ENCODE measurements around the gene EML6.

EML6 gene

GRCh38 chr2:54723131-54723995, at the start of gene EML6:
Gene EML6, plus strand, starts transcription at chr2:54723662. Its CDS starts 1,400 bp downstream, at chr2:54725062.
- Mint-ChIP-seq H3K4me1 (peaks cover 8 to 19% of the 10 kb centered on the region in 2 donors), H3K9me3 (no peaks in the 10 kb centered on the region), H3K27ac (peak within 1 kb of the TSS; percentile 79), H3K27me3 (peaks cover 23 to 37% of the 10 kb centered on the region in 2 donors), H3K36me3 (no peaks in the 10 kb centered on the region), H3K4me3 (peak within 1 kb of the TSS; percentile 91 to 92)
- ATAC-seq (replicated peaks) (peak; percentile 97 to 98), DNase-seq (peak; percentile 98)

DNA sequence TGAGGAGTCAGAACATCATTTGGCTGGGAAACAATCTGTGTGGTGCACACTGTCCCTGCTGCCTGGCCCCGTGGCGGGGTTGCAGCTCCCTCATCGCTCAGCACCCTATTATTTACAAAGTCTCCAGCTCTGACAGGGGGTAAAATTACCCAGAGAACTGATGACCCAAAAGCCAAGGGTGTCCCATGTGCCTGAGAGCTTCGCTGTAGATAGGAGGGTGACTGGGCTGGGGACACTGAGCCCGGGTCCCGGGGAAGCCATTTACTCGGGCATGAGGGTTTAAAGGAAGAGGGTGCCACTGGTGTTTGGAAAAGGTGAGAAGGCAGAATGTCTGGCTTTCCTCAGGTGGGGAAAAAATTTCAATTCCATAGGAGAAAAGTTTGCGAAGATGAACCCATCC, 48.2 kb upstream of the EML6 start:
- ATAC-seq (replicated peaks) (no peak), DNase-seq (no peak)
- peaks cover 0 to 6% of the 10 kb centered on the region in 2 donors for H3K27me3 Mint-ChIP-seq
- peak overlapping the region; percentile 43 for H3K27ac Mint-ChIP-seq
- H3K4me1 Mint-ChIP-seq, result peaks cover 43 to 55% of the 10 kb centered on the region in 2 donors
- H3K4me3 Mint-ChIP-seq, result no peak overlapping the region
- H3K36me3 Mint-ChIP-seq, result peaks cover 9 to 18% of the 10 kb centered on the region in 2 donors
- H3K9me3 Mint-ChIP-seq, result no peaks in the 10 kb centered on the region

DNA sequence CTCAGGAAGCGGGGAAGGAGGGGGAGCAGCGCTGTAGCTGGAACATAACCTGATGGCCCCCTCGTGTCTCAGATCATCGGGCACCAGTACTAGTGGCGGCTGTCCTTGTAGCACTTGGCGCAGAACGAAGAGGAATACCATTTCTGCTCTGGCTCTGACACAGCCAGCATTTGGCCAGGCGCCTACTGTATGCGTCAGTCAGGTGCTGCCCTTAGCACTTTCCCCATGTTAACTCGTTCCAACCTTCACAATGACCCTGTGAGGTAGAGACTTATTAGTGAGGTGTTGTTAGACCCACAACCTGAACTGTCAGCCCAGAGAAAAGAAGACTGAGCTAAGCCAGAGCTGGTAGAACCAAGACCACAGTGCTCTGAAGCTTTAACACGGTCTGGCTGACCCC, 47.7 kb upstream of the EML6 start:
- Mint-ChIP-seq H3K9me3 (no peaks in the 10 kb centered on the region), H3K27me3 (peaks cover 0 to 6% of the 10 kb centered on the region in 2 donors), H3K36me3 (peaks cover 5 to 15% of the 10 kb centered on the region in 2 donors), H3K27ac (peak overlapping the region; percentile 43), H3K4me1 (peaks cover 44 to 59% of the 10 kb centered on the region in 2 donors), H3K4me3 (no peak overlapping the region)
- ATAC-seq (replicated peaks), result no peak
- no peak for DNase-seq

- ATAC-seq (replicated peaks) (no peak), DNase-seq (no peak)
- Mint-ChIP-seq H3K4me3 (no peak overlapping the region), H3K36me3 (peaks cover 1 to 13% of the 10 kb centered on the region in 2 donors), H3K4me1 (peaks cover 50 to 68% of the 10 kb centered on the region in 2 donors), H3K27ac (peak overlapping the region; percentile 75), H3K9me3 (peaks cover 4 to 5% of the 10 kb centered on the region in 2 donors), H3K27me3 (peaks cover 0 to 6% of the 10 kb centered on the region in 2 donors)
These were observed 46.8 kb upstream of the EML6 start for GRCh38 chr2:54676656-54677055.

DNA sequence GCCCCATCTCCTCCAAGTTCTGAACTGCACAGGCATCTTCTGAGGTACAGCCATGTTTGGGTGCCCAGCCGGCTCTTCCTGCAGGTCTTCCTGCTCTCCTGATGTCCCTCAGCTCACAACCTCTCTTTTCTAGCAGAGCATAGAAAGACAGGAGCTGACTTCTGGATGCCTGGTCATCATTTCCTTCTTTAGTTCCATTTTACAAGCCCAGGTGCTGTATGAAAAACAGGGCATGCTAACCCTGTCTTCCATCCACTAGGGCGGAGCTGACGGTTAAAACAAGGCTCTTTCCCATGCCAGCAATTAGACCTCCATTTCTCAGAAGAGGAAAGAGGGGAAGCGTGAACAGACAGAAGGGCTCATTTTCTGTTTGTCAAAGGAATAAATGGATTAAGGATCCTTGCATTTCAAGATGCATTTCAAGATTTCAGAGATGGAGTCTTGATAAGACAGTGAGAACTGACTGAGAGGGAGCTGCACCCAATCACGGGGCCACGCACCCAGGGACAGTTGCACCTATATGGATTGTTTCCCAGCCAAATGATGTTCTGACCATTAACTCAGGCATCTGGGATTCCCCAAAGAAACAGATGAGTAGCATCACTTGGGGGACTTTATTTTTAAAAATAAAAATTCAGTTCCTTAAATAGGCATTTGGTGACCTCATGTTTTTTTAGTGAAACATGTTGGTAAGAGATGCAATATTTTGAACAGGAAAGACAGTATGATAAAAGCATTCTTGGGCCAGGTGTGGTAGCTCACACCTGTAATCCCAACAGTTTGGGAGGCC, 45.8 kb upstream of the EML6 start:
- H3K4me1 Mint-ChIP-seq, result peaks cover 47 to 59% of the 10 kb centered on the region in 2 donors
- peaks cover 1 to 15% of the 10 kb centered on the region in 2 donors for H3K36me3 Mint-ChIP-seq
- no peak for DNase-seq
- peak overlapping the region; percentile 49 for H3K27ac Mint-ChIP-seq
- H3K9me3 Mint-ChIP-seq, result peaks cover 5 to 7% of the 10 kb centered on the region in 2 donors
- peaks cover 0 to 6% of the 10 kb centered on the region in 2 donors for H3K27me3 Mint-ChIP-seq
- H3K4me3 Mint-ChIP-seq, result no peak overlapping the region
- peak in 1 of 2 donors; percentile 11 for ATAC-seq (replicated peaks)

DNA sequence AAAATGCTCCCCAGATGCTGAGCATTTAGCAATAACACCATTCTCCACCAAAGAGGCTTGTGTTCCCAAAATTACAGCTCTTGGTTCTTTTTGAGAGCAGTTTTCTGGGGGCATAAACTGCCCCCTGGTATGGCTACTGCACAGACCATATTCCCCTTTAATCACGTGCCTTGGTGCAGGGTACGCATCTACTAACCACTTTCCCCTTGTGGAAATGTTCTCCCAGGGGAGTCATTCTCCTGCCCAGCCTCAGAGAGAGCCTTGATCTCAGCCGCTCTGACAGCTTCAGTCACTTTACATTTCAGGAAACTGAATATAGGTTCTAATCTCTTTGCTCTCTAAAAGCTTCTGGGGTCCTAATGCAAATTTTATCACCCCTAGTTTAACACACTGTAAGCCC, 44.7 kb upstream of the EML6 start:
- H3K27ac Mint-ChIP-seq, result peak overlapping the region; percentile 80
- peaks cover 5 to 7% of the 10 kb centered on the region in 2 donors for H3K9me3 Mint-ChIP-seq
- peaks cover 37 to 48% of the 10 kb centered on the region in 2 donors for H3K4me1 Mint-ChIP-seq
- H3K4me3 Mint-ChIP-seq, result peak overlapping the region; percentile 29 to 53
- H3K36me3 Mint-ChIP-seq, result peaks cover 1 to 11% of the 10 kb centered on the region in 2 donors
- H3K27me3 Mint-ChIP-seq, result peaks cover 0 to 6% of the 10 kb centered on the region in 2 donors
- ATAC-seq (replicated peaks) (peak; percentile 14 to 24), DNase-seq (no peak)

DNA sequence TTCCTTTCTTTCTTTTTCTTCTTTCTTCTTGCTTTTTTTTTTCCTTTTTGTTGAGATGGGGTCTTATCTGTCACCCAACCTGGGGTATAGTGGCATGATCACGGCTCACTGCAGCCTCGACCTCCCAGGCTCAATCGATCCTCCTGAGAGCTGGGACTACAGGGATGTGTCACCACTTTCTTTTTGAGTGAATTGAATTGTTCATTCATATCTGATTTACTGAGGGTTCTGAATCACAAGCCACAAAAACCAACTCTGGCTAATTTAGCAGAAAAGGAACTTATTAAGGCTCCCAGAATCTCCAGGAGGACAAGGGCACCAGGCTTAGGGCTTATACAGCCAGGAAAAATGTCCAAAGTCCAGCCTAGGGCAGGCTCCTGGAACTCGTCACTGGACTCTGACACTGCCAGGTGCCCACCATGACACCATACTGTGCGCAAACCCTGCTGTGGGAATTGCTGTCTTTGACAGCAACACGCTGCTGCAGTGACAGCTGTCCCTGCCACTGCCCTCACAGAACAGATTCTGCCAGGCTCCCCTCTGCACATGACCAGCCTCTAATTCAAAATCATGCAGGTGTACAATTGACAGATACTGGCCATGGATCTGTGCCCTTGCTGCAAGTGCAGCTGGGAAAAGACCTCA, 42.9 kb upstream of the EML6 start:
- Mint-ChIP-seq H3K27ac (peak overlapping the region; percentile 93), H3K4me1 (peaks cover 33 to 37% of the 10 kb centered on the region in 2 donors), H3K36me3 (peaks cover 1 to 8% of the 10 kb centered on the region in 2 donors), H3K4me3 (peak overlapping the region; percentile 70 to 79), H3K27me3 (peaks cover 3 to 10% of the 10 kb centered on the region in 2 donors), H3K9me3 (peaks cover 5 to 7% of the 10 kb centered on the region in 2 donors)
- ATAC-seq (replicated peaks) (peak; percentile 88 to 89), DNase-seq (peak; percentile 58)

DNA sequence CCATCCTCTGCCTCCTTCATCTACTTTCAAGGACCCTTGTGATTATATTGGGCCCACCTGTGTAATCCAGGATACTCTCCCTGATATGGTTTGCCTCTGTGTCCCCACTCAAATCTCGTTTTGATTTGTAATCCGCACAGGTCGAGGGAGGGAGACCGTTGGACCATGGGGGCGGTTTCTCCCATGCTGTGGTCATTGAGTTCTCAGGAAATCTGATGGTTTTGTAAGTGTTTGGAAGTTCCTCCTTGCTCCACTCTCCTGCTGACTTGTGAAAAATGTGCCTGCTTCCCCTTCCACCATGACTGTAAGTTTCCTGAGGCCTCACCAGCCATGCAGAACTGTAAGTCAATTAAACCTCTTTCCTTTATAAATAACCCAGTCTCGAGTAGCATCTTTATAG, 42.0 kb upstream of the EML6 start:
- ATAC-seq (replicated peaks), result no peak
- peaks cover 33 to 37% of the 10 kb centered on the region in 2 donors for H3K4me1 Mint-ChIP-seq
- H3K9me3 Mint-ChIP-seq, result peaks cover 5 to 7% of the 10 kb centered on the region in 2 donors
- no peak for DNase-seq
- H3K27ac Mint-ChIP-seq, result peak overlapping the region; percentile 74
- H3K36me3 Mint-ChIP-seq, result peaks cover 1 to 8% of the 10 kb centered on the region in 2 donors
- H3K27me3 Mint-ChIP-seq, result peaks cover 5 to 12% of the 10 kb centered on the region in 2 donors
- H3K4me3 Mint-ChIP-seq, result peak overlapping the region in 1 of 2 donors; percentile 10

- H3K27ac Mint-ChIP-seq, result no peak overlapping the region
- H3K27me3 Mint-ChIP-seq, result peaks cover 7 to 9% of the 10 kb centered on the region in 2 donors
- H3K36me3 Mint-ChIP-seq, result peaks cover 1 to 8% of the 10 kb centered on the region in 2 donors
- peaks cover 21 to 29% of the 10 kb centered on the region in 2 donors for H3K4me1 Mint-ChIP-seq
- ATAC-seq (replicated peaks), result no peak
- H3K9me3 Mint-ChIP-seq, result peaks cover 5 to 7% of the 10 kb centered on the region in 2 donors
- no peak overlapping the region for H3K4me3 Mint-ChIP-seq
- no peak for DNase-seq
These were observed 39.9 kb upstream of the EML6 start for GRCh38 chr2:54683596-54683995.

DNA sequence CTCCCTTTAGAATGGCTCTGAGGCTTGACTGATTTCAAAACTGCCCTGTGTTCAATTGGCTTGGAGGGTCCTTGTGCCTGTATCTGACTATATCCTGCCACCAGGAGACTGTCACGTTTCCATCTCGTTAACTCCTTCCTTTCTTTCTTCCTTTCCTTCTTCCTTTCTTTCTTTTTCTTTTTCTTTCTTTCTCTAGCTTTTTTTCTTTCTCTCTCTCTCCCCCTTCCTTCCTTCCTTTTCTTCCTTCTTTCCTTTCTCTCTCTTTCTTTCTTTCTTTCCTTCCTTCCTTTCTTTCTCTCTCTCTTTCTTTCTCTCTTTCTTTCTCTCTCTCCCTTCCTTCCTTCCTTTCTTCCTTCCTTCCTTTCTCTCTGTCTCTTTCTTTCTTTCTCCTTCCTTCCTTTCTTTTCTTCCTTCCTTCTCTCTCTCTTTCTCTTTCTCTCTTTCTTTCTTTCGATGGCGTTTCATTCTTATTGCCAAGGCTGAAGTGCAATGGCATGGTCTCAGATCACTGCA, 38.1 kb upstream of the EML6 start:
- Mint-ChIP-seq H3K4me3 (no peak overlapping the region), H3K36me3 (peaks cover under 1 to 6% of the 10 kb centered on the region in 2 donors), H3K27ac (no peak overlapping the region), H3K9me3 (peaks cover 5 to 7% of the 10 kb centered on the region in 2 donors), H3K27me3 (peaks cover 7 to 9% of the 10 kb centered on the region in 2 donors), H3K4me1 (peaks cover 12 to 18% of the 10 kb centered on the region in 2 donors)
- no peak for ATAC-seq (replicated peaks)
- no peak for DNase-seq

- DNase-seq, result no peak
- Mint-ChIP-seq H3K27ac (no peak overlapping the region), H3K27me3 (peaks cover 7 to 9% of the 10 kb centered on the region in 2 donors), H3K4me3 (no peak overlapping the region), H3K36me3 (no peaks in the 10 kb centered on the region), H3K4me1 (peaks cover 4 to 5% of the 10 kb centered on the region in 2 donors), H3K9me3 (no peaks in the 10 kb centered on the region)
- ATAC-seq (replicated peaks), result peak in 1 of 2 donors; percentile 27
These were observed 35.8 kb upstream of the EML6 start for GRCh38 chr2:54687595-54688152.

DNA sequence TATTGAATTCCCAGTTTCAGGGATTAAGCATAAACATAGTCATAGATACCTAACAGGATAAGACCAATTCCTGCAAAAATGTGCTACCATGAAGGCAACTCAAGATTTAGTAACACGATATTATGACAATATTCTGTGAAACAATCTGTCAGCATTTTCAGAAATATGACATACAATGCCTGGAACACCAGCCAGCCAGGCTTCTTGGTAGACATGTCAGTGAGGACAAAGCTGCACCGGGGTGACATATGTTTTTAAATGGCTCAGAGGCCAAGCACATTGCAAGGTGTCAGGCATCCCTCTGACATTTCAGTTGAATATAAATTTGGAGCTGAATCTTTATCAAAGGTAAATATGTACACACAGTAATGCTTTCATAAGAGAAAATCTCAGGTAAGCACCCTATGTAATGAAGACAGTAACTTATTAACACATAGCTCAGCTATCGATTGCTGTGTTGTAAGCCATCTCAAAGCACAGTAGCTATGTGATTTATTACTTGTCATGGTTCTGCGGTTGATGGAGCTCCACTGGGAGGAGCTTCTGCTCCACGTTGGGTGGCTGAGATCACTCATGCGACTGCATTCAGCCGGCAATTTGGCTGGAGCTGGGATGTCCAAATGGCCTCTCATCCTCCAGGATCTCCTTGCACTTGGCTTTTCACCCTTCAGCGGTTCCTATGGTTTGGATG, 31.9 kb upstream of the EML6 start:
- H3K27ac Mint-ChIP-seq, result no peak overlapping the region
- H3K27me3 Mint-ChIP-seq, result peaks cover 0 to 4% of the 10 kb centered on the region in 2 donors
- H3K4me1 Mint-ChIP-seq, result peaks cover 4 to 5% of the 10 kb centered on the region in 2 donors
- no peaks in the 10 kb centered on the region for H3K36me3 Mint-ChIP-seq
- ATAC-seq (replicated peaks) (no peak), DNase-seq (no peak)
- H3K9me3 Mint-ChIP-seq, result no peaks in the 10 kb centered on the region
- no peak overlapping the region for H3K4me3 Mint-ChIP-seq

GRCh38 chr2:54692556-54692955, 30.9 kb upstream of the EML6 start:
- Mint-ChIP-seq H3K4me3 (no peak overlapping the region), H3K4me1 (peaks cover 2% of the 10 kb centered on the region in 2 donors), H3K36me3 (no peaks in the 10 kb centered on the region), H3K27me3 (peaks cover 4 to 6% of the 10 kb centered on the region in 2 donors), H3K9me3 (no peaks in the 10 kb centered on the region), H3K27ac (no peak overlapping the region)
- no peak for ATAC-seq (replicated peaks)
- no peak for DNase-seq

Measured in stimulated activated naive B cell treated with anti-CD40 and anti-IgM and Interleukin-4, amounts not matched to agents 10 μg/mL and 1 μg/mL and 100 μg/mL, for 72 hours (primary cell).